GM12801 (cell line): ENCODE measurements around the gene SIGLEC6.

Source experiments
- TF ChIP-seq, protein P1 (sequence below): IDR thresholded peaks from one replicate; pipeline ENCODE4 v1.5.1; 2011; ENCODE audit warnings: control low read depth; ENCODE audit not compliant: insufficient read length; ENCODE audit errors: extremely low read depth

The SIGLEC6 gene

DNA sequence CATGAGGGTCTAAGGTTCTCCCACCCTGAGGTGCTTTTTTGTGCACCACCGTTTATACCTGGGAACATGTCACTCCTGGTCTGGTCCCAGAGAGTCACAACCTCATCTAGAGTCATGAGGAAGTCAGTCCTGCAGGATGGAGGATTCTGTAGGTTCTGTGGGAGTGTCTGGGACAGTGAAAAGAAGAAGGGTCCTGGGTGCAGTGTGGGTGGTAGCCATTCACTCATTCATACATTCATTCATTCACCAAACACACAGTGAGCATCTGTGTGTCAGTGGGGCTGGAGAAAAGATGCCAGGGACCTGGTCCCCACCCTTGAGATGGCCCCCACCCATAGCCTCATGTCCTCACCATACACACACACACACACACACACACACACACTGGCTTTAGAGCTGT lies 61.8 kb downstream of the SIGLEC6 start:
- TF ChIP-seq, protein P1, sequence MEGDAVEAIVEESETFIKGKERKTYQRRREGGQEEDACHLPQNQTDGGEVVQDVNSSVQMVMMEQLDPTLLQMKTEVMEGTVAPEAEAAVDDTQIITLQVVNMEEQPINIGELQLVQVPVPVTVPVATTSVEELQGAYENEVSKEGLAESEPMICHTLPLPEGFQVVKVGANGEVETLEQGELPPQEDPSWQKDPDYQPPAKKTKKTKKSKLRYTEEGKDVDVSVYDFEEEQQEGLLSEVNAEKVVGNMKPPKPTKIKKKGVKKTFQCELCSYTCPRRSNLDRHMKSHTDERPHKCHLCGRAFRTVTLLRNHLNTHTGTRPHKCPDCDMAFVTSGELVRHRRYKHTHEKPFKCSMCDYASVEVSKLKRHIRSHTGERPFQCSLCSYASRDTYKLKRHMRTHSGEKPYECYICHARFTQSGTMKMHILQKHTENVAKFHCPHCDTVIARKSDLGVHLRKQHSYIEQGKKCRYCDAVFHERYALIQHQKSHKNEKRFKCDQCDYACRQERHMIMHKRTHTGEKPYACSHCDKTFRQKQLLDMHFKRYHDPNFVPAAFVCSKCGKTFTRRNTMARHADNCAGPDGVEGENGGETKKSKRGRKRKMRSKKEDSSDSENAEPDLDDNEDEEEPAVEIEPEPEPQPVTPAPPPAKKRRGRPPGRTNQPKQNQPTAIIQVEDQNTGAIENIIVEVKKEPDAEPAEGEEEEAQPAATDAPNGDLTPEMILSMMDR = no peak

DNA sequence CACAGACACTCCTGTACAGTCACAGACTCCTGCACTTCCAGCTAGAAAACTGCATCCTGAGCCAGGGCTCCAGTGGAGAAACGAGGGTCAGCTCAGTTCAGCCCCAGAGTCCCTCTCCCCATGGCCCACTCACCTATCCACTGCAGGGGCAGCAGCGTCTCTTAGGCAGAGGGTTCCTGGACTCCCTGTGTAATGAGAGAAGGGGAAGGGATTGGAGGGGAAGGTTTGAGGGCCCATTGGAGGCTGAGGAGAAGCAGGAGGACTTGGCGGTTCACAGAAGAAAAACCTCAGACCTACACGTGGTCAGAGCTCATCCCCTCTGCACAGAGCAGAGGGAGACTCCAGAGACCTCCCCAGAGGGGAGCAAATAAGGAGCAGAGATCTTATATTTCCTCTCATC lies 62.3 kb downstream of the SIGLEC6 start:
- TF ChIP-seq, protein P1 = no peak

DNA sequence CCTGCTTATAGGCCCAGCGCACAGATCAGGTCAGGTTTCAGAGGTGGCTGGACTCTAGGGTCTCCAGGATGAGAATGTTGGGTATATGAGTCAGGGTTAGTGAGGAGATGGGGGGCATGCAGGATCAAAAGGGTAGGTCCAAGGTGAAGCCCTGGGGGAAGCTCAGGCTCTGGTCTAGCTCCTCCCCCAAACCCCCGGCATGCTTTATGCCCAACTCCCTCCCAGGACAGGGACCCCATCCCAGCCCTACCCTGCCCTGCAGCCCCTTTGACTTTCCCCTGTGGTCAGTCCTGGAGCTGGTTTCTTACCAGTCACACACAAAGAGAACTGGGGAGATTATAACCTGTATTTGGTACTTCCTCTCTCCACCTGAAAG lies 62.9 kb downstream of the SIGLEC6 start:
- TF ChIP-seq, protein P1 = no peak

DNA sequence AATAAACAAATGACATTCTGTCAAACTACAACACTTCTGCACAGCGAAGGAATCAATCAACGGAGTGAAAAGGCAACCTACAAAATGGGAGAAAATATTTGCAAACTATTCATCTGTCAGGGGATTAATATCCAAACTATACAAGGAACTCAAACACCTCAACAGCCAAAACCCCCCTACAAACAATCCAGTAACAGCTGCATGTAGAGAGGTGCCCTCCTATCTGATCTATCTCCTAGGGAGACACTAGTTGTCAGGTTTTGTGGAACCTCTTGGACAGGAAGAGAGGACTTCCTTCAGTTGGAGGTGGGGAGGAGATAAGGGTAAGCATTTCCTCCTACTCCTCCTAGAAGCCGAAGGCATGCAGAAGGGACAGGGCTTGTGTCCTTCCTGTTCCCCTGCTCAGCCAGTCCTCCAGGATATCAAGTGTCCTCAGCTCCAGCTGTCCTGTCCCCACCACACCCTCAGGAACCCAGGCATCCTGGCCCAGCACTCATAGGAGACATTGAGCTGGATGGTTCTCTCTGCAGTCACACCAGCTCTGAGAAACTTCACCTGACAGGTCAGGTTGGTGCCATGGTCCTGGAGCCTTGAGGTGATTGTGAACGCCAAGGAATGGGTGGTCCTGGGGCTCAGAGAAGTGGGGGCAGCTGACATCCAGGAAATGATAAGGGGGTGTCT lies 63.5 kb downstream of the SIGLEC6 start:
- TF ChIP-seq, protein P1 = no peak
